ENCODE measurements around the gene C8G. TPM values are rescaled to one million over a fixed set of nuclear protein-coding genes. Genes with fewer than 3 reads are reported as not detected.

The C8G gene
- total and polyA plus RNA-seq, 2 donors (not counting 1 experiment from before 2014, with no cell fraction given): 1.7 to 2.8 TPM

DNA sequence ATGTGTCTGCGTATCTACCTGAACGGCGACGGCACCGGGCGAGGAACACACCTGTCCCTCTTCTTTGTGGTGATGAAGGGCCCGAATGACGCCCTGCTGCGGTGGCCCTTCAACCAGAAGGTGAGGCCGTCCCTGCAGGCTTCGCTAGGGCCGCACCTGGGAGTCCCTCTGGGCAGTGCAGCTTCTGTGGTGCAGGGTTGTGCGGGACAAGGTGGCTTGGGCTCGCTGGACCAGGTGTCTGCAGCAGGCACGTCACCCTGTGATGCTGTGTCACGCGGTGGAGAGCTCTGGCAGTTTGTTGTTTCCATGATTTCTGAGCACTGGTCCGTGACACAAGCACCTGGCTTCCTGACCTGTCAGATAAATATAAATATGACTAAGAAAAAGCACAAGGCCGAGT lies 21.2 kb upstream of the C8G start:
- TF ChIP-seq, protein P1, sequence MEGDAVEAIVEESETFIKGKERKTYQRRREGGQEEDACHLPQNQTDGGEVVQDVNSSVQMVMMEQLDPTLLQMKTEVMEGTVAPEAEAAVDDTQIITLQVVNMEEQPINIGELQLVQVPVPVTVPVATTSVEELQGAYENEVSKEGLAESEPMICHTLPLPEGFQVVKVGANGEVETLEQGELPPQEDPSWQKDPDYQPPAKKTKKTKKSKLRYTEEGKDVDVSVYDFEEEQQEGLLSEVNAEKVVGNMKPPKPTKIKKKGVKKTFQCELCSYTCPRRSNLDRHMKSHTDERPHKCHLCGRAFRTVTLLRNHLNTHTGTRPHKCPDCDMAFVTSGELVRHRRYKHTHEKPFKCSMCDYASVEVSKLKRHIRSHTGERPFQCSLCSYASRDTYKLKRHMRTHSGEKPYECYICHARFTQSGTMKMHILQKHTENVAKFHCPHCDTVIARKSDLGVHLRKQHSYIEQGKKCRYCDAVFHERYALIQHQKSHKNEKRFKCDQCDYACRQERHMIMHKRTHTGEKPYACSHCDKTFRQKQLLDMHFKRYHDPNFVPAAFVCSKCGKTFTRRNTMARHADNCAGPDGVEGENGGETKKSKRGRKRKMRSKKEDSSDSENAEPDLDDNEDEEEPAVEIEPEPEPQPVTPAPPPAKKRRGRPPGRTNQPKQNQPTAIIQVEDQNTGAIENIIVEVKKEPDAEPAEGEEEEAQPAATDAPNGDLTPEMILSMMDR (IDR thresholded peaks at IDR 0.05): no peak
- TF ChIP-seq EZH2 (IDR thresholded peaks at IDR 0.05; ENCODE audit: borderline replicate concordance, insufficient read depth, low read depth, low read length, poor library complexity, severe bottlenecking): no peak
- no peaks in the 10 kb centered on the region for H3K4me1 ChIP-seq (ENCODE audit: control insufficient read depth in 2 of 2, insufficient read depth in 2 of 2, low read length in 2 of 2)
- DNase-seq (no peak), ATAC-seq (ENCODE audit: low read depth) (no peak)
- no peak overlapping the region for H3K4me2 ChIP-seq (replicated peaks; ENCODE audit: low read depth, low read length, poor library complexity, severe bottlenecking)
- H2AFZ ChIP-seq (ENCODE audit: insufficient read depth, low read depth, low read length, poor library complexity, severe bottlenecking): no peak overlapping the region
- H3K4me1 Mint-ChIP-seq: no peaks in the 10 kb centered on the region
- no peaks in the 10 kb centered on the region for H3K27me3 Mint-ChIP-seq
- no peak overlapping the region for H3K4me3 ChIP-seq (ENCODE audit: control extremely low read depth in 1 of 5, extremely low read depth in 1 of 5, insufficient read depth in 1 of 5, low read depth in 2 of 5, low read length in 4 of 5)
- H3K9me3 Mint-ChIP-seq (ENCODE audit: insufficient read depth): no peaks in the 10 kb centered on the region
- no peak overlapping the region for H3K27ac ChIP-seq (ENCODE audit: low read length in 2 of 2)
- ChIA-PET CTCF (interaction anchor here (0.7 kb wide), 2 partner anchors 96 to 924 kb away, joined by 4 read pairs; no protein-coding TSS in a partner anchor), POLR2A (no interaction called here)
- H3K36me3 ChIP-seq (replicated peaks in 1 of 2; ENCODE audit: control extremely low read depth in 1 of 2, control insufficient read depth in 1 of 2, extremely low read depth in 1 of 2, insufficient read depth in 2 of 2, low read length in 1 of 2): peaks cover 0 to 62% of the 10 kb centered on the region in 2 experiments
- peaks cover 21% of the 10 kb centered on the region for H4K20me1 ChIP-seq (ENCODE audit: control insufficient read depth, insufficient read depth, low read length, poor library complexity, severe bottlenecking)
- WGBS (ENCODE audit: insufficient coverage): 99% methylated on average over 19 of the region's 19 CpGs
- intact Hi-C loops (cut with micrococcal nuclease): no loop called here
- H3K27me3 ChIP-seq (replicated peaks in 1 of 4; ENCODE audit: control extremely low read depth in 1 of 4, control insufficient read depth in 3 of 4, insufficient read depth in 4 of 4, low read length in 3 of 4): no peaks in the 10 kb centered on the region
- H3K9ac ChIP-seq (ENCODE audit: low read length): no peak overlapping the region
- H3K9me3 ChIP-seq (ENCODE audit: control extremely low read depth in 1 of 3, control insufficient read depth in 2 of 3, insufficient read depth in 1 of 3, low read length in 2 of 3): no peaks in the 10 kb centered on the region
- no peak overlapping the region for H3K27ac Mint-ChIP-seq
- H3K4me3 Mint-ChIP-seq: no peak overlapping the region
- H3K79me2 ChIP-seq (ENCODE audit: control insufficient read depth, insufficient read depth, low read length): peaks cover 25% of the 10 kb centered on the region

DNA sequence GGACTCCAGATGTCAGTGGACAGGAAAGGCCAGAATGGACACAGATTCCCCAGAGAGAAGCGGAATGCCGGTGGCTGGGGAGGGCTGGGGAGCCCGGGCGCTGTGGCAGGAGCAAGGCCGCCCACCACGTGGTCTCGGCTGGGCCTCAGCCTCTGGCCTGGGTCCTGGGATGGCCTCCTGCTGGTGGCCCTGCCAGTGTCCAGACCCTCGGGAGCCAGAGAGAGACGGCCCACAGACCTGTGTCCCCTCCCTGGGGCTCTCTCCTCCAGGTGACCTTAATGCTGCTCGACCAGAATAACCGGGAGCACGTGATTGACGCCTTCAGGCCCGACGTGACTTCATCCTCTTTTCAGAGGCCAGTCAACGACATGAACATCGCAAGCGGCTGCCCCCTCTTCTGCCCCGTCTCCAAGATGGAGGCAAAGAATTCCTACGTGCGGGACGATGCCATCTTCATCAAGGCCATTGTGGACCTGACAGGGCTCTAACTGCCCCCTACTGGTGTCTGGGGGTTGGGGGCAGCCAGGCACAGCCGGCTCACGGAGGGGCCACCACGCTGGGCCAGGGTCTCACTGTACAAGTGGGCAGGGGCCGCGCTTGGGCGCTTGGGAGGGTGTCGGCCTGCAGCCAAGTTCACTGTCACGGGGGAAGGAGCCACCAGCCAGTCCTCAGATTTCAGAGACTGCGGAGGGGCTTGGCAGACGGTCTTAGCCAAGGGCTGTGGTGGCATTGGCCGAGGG lies 19.5 kb upstream of the C8G start:
- POLR2A ChIA-PET: no interaction called here
- H3K9me3 Mint-ChIP-seq (ENCODE audit: insufficient read depth): no peaks in the 10 kb centered on the region
- 94% methylated on average over 32 of the region's 33 CpGs for WGBS (ENCODE audit: insufficient coverage)
- no peak overlapping the region for H3K9ac ChIP-seq (ENCODE audit: low read length)
- no peak overlapping the region for H3K27ac ChIP-seq (ENCODE audit: low read length in 2 of 2)
- intact Hi-C loops (cut with micrococcal nuclease): no loop called here
- H3K79me2 ChIP-seq (ENCODE audit: control insufficient read depth, insufficient read depth, low read length): peaks cover 16% of the 10 kb centered on the region
- no peaks in the 10 kb centered on the region for H3K27me3 ChIP-seq (replicated peaks in 1 of 4; ENCODE audit: control extremely low read depth in 1 of 4, control insufficient read depth in 3 of 4, insufficient read depth in 4 of 4, low read length in 3 of 4)
- no peak overlapping the region for H2AFZ ChIP-seq (ENCODE audit: insufficient read depth, low read depth, low read length, poor library complexity, severe bottlenecking)
- no peaks in the 10 kb centered on the region for H3K27me3 Mint-ChIP-seq
- DNase-seq: no peak
- peaks cover 0 to 50% of the 10 kb centered on the region in 2 experiments for H3K36me3 ChIP-seq (replicated peaks in 1 of 2; ENCODE audit: control extremely low read depth in 1 of 2, control insufficient read depth in 1 of 2, extremely low read depth in 1 of 2, insufficient read depth in 2 of 2, low read length in 1 of 2)
- peaks cover 13% of the 10 kb centered on the region for H4K20me1 ChIP-seq (ENCODE audit: control insufficient read depth, insufficient read depth, low read length, poor library complexity, severe bottlenecking)
- TF ChIP-seq, protein P1 (IDR thresholded peaks at IDR 0.05): no peak
- no peak for TF ChIP-seq EZH2 (IDR thresholded peaks at IDR 0.05; ENCODE audit: borderline replicate concordance, insufficient read depth, low read depth, low read length, poor library complexity, severe bottlenecking)
- no peak overlapping the region for H3K4me3 ChIP-seq (ENCODE audit: control extremely low read depth in 1 of 5, extremely low read depth in 1 of 5, insufficient read depth in 1 of 5, low read depth in 2 of 5, low read length in 4 of 5)
- H3K4me2 ChIP-seq (replicated peaks; ENCODE audit: low read depth, low read length, poor library complexity, severe bottlenecking): no peak overlapping the region
- H3K9me3 ChIP-seq (ENCODE audit: control extremely low read depth in 1 of 3, control insufficient read depth in 2 of 3, insufficient read depth in 1 of 3, low read length in 2 of 3): no peaks in the 10 kb centered on the region
- H3K4me3 Mint-ChIP-seq: no peak overlapping the region
- CTCF ChIA-PET: interaction anchor here (1.1 to 1.8 kb wide), 3 partner anchors 83 to 110 kb away, joined by 3 to 5 read pairs (median 5); partner anchors contain the start of gene AJM1
- ATAC-seq (ENCODE audit: low read depth): no peak
- H3K4me1 Mint-ChIP-seq: no peaks in the 10 kb centered on the region
- no peak overlapping the region for H3K27ac Mint-ChIP-seq
- H3K4me1 ChIP-seq (ENCODE audit: control insufficient read depth in 2 of 2, insufficient read depth in 2 of 2, low read length in 2 of 2): no peaks in the 10 kb centered on the region

All from B cell (primary cell).